GM12872 (cell line): ENCODE measurements around the gene CD300LD.

ENCODE experiments used
- TF ChIP-seq, protein P1 (sequence below): IDR thresholded peaks from 3 replicates; pipeline ENCODE4 v1.5.1; 2011; ENCODE audit warnings: low read depth, mild to moderate bottlenecking, low read length, moderate library complexity; ENCODE audit not compliant: insufficient read depth

The CD300LD gene

GRCh38 chr17:74578979-74579378 lies 13.1 kb downstream of the CD300LD start:
- TF ChIP-seq, protein P1, sequence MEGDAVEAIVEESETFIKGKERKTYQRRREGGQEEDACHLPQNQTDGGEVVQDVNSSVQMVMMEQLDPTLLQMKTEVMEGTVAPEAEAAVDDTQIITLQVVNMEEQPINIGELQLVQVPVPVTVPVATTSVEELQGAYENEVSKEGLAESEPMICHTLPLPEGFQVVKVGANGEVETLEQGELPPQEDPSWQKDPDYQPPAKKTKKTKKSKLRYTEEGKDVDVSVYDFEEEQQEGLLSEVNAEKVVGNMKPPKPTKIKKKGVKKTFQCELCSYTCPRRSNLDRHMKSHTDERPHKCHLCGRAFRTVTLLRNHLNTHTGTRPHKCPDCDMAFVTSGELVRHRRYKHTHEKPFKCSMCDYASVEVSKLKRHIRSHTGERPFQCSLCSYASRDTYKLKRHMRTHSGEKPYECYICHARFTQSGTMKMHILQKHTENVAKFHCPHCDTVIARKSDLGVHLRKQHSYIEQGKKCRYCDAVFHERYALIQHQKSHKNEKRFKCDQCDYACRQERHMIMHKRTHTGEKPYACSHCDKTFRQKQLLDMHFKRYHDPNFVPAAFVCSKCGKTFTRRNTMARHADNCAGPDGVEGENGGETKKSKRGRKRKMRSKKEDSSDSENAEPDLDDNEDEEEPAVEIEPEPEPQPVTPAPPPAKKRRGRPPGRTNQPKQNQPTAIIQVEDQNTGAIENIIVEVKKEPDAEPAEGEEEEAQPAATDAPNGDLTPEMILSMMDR: no peak

- TF ChIP-seq, protein P1: no peak
Measured at GRCh38 chr17:74574489-74575142, 17.5 kb downstream of the CD300LD start.

GRCh38 chr17:74573169-74573568 lies 18.9 kb downstream of the CD300LD start:
- TF ChIP-seq, protein P1: no peak

DNA sequence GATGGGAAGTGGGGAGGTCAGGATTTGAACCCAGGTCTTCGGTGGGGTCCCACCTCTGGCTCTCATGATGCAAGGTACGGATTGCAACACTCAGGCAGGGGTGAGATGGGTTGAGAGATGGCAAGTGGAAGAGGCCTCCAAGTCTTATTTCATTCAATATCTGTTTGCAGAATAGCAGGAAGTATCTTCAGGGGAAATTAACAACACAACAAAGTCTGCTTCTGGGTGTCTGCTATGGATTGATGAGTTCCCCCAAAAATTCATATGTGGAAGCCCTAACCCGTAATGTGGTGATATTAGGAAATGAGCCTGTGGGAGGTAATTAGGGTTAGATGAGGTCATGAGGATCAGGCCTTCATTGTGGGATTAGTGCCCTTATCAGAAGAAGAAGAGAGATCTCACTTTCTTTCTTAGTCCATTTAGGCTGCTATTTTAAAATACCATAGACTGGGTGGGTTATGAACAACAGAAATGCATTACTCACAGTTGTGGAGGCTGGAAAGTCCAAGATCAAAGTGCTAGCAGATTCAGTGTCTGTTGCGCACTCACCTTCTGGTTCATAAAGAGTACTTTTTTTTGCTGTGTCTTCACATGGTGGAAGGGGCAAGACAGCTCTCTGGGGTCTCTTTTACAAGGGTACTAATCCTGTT lies 20.3 kb downstream of the CD300LD start:
- TF ChIP-seq, protein P1: no peak

DNA sequence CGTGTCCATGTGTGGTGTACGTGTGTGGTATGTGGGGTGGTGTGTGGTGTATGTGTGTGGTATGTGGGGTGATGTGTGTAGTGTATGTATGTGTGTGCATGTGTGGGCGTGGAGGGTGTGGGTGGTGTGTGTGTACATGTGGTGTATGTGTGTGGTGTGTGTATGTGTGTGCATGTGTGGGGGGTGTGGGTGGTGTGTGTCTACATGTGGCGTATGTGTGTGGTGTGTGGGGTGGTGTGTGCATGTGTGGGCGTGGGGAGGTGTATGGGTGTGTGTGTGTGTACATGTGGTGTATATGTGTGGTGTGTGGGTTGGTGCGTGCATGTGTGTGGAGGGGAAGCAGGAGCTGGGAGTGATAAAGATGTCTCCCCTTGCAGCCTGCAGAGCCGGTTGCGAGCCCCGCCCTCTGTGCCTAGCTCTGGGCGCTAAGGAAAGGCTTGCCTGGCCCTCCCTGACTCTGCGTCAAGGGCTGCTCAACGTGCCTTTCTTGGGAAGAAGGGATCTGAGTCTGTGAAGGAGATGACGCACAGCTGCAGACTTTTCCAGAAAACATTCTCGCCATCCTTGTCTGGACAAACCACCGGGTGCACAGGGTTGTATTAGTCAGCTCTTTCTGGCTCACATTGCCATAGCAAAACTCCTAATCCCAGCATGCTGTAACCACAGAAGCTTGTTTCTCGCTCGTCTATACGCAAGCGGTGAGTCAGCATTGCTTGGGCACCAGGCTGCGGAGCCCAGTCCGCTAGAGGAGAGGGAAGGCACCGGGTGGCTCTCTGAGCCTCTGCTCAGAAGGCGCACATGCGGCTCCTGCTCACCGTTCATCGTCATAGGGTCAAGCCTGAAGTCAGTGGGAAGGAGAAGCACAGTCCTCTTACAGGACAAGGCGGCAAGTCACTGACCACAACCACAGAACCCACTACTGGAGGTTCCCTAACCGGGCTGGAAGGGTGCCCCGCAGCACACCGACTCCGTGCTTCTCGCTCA lies 22.8 kb downstream of the CD300LD start:
- TF ChIP-seq, protein P1: no peak

DNA sequence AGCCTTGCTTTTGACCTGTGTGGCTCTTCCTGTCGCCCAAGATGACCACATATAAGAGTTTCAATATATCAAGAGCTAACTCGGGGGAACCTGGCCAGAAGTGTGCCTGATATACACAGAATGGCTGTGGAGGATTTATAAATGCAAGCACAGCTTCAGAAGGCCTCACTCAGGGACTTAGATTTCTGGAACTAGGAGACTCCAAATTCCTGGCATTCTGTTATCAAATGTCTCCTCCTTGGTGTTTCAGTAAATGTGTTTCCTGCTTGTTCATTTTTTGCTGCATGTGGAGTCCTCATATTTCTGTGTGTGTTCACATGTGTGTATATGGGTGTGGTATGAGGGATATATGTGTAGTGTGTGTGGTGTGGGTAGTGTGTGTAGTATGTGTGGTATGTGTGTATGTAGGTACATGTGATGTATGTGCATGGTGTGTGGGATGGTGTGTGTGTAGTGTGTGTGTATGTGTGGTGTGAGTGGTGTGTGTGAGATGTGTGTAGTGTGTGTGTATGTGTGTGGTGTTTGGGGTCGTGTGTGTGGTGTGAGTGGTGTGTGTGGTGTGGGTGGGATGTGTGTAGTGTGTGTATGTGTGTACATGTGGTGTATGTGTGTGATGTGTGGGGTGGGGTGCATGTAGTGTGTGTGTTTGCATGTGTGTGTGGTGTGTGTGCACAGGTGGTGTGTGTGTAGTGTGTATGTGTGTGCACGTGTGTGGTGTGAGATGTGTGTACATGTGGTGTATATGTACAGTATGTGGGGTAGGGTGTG lies 23.8 kb downstream of the CD300LD start:
- TF ChIP-seq, protein P1: no peak

- TF ChIP-seq, protein P1: no peak
Measured at GRCh38 chr17:74567397-74567796, 24.7 kb downstream of the CD300LD start, which contains the start of gene CD300H. TSS of gene CD300H (minus strand) at chr17:74567509.
